ENCODE data around the gene TKTL1. TPM values are rescaled to one million over a fixed set of nuclear protein-coding genes. Genes with fewer than 3 reads are reported as not detected.
A peak's percentile ranks its signal among the peaks of the same experiment; 100 is the strongest.

TKTL1 gene
- total RNA-seq, 2 donors from 2014 or later, result 1.1 to 4.0 TPM

DNA sequence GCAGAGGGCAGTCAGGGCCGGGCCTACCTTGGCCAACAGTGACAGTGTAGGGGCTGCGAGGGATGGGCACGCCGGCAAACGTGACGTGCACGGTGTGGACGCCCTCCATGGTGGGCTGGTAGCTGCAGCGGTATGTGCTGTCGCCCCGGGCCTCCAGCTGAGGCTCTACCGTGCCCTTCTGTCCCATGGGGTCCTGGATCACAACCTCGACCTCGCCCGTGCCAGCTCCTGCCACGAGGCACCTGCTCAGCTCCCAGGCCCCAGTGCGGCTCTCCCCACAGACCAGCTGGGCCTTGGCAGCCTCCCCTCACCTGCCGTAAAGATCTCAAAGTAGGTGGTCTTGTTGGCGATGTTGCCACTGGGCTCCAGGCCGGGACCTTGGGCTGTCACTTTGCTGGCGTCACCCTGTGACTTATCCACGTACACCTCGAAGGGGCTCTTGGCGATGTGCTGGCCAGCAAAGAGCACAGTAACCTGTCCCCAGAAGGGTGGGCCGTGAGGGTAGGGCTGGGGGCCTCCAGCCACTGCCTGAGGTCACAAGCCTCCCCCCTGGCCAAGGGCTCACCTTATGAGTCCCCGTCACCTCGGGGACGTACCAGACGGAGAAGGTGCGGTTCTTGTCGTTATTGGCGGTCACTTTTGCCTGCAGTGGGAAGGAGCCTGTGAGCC, 70.5 kb downstream of the TKTL1 start:
- peaks cover 89% of the 10 kb centered on the region for H3K36me3 ChIP-seq
- H3K4me3 ChIP-seq, result no peak overlapping the region
- peaks cover 0 to 27% of the 10 kb centered on the region in 2 donors for H3K4me1 ChIP-seq

DNA sequence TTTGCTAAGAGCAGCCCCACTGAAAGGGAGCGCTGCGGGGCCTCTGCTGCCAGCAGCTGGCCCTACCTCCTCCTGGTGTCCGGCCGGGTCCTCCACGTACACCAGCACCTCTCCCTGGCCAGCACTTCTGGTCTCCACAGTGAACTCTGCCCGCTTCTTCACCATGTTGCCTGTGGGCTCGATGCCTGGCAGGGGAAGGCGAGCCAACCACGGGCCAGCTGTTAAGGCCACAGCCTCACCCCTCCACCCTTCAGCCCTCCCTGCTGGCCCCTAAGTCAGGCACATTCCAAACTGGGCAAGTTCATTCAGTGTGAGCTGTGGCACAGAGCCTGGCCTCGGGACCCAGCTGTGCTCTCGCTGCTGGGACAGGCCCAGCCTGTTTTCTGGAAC, 71.1 kb downstream of the TKTL1 start:
- no peak for DNase-seq (ENCODE audit: low spot score)

More for the DNA sequence above, 70.5 kb downstream of the TKTL1 start:
- Histone ChIP-seq H3K27me3 (no peaks in the 10 kb centered on the region), H3K9me3 (no peaks in the 10 kb centered on the region), H3K27ac (peak overlapping the region; percentile 84 to 96)
- no peak for DNase-seq (ENCODE audit: low spot score)
- TF ChIP-seq, protein P1, sequence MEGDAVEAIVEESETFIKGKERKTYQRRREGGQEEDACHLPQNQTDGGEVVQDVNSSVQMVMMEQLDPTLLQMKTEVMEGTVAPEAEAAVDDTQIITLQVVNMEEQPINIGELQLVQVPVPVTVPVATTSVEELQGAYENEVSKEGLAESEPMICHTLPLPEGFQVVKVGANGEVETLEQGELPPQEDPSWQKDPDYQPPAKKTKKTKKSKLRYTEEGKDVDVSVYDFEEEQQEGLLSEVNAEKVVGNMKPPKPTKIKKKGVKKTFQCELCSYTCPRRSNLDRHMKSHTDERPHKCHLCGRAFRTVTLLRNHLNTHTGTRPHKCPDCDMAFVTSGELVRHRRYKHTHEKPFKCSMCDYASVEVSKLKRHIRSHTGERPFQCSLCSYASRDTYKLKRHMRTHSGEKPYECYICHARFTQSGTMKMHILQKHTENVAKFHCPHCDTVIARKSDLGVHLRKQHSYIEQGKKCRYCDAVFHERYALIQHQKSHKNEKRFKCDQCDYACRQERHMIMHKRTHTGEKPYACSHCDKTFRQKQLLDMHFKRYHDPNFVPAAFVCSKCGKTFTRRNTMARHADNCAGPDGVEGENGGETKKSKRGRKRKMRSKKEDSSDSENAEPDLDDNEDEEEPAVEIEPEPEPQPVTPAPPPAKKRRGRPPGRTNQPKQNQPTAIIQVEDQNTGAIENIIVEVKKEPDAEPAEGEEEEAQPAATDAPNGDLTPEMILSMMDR (IDR thresholded peaks at IDR 0.05), result no peak

DNA sequence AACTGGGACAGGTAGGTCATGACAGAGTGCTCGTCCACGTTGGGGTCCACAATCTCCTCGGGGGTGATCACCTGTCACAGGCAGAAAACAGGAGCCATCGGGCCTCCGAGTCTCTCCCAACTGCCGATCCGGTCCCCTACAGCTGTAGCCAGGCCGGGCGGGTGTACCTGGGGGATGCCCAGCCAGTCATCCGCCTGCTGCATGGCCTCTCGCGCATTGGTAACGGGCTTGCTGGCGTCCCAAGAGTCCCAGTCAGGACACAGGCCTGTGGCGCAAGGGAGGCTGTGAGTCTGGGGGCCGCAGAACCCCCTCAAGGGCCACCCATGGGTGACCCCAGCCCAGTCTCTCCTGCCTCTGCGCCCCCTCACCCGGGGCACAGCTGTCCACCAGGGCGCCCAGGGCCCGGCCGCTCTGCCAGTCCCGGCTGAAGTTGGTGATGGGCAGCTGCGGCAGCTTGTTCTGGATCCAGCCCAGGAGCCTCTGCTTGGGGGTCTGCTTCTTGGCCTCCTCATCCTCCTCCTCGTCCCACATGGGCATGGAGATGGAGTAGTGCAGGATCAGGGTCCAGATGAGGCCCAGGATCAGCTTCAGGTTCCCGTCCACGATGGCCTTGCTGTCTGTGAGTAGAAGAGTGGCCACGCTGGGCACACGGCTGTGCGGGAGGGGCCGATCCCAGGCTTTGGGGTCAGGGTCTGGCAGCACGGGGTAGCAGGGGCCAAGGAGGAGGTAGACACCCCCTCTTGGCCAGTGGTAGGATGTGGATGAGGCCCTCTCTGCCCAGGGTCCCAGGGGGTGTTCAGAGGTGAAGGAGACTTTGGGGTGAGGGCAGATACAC, 72.1 kb downstream of the TKTL1 start:
- Histone ChIP-seq H3K36me3 (peaks cover 73% of the 10 kb centered on the region), H3K27ac (peak overlapping the region; percentile 84 to 96), H3K9me3 (no peaks in the 10 kb centered on the region), H3K27me3 (no peaks in the 10 kb centered on the region), H3K4me3 (peak overlapping the region; percentile 50 to 74), H3K4me1 (peaks cover 0 to 36% of the 10 kb centered on the region in 2 donors)
- DNase-seq (ENCODE audit: low spot score), result no peak
- TF ChIP-seq, protein P1 (IDR thresholded peaks at IDR 0.05), result no peak

More for the DNA sequence above, 71.1 kb downstream of the TKTL1 start:
- Histone ChIP-seq H3K4me1 (peaks cover 0 to 27% of the 10 kb centered on the region in 2 donors), H3K36me3 (peaks cover 83% of the 10 kb centered on the region), H3K9me3 (no peaks in the 10 kb centered on the region), H3K4me3 (no peak overlapping the region), H3K27ac (peak overlapping the region; percentile 84 to 96), H3K27me3 (no peaks in the 10 kb centered on the region)
- TF ChIP-seq, protein P1 (IDR thresholded peaks at IDR 0.05), result no peak

DNA sequence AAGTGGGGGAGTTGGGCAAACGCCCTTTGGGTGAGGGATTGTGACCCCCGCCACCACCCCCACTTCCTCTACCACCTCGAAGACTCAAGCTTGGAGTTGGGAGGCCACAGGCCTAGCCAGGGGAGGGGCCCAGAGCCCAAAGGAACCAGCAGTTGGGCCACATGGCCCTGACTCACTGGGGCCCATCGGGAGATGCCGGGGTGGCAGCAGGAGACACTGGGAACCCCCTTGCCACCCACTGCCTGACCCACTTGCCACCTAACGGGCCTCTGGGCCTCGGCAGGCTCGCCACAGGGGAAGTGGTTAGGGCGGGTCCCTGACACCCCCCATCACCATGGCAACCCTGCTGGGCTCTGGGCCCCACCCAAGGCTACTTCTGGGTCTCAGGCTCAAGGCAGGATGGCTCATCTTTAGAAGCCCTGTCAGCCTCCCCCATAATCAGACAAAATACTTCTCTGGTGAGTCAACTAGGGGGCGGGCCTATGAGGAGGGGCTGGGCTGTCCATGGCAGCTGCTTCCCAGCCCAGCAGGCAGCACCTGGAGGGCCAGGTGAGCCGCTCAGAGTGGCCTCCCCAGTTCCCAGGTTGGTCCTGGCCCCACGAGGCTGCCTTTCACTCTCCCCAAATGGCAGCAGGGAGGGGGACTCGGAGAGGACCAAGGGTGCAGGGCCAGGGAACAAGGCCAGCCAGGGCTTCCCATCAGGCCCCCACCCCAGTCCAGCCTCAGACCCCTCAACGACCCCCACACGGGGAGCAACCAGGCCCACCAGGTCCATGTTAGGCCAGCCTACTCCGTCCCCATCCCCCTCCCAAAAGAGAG, 73.2 kb downstream of the TKTL1 start:
- Histone ChIP-seq H3K36me3 (peaks cover 63% of the 10 kb centered on the region), H3K4me1 (peaks cover 0 to 48% of the 10 kb centered on the region in 2 donors)
- DNase-seq (ENCODE audit: low spot score), result peak; percentile 93

More for the DNA sequence above, 73.2 kb downstream of the TKTL1 start:
- Histone ChIP-seq H3K27ac (peak overlapping the region; percentile 84 to 96), H3K4me3 (peak overlapping the region; percentile 50 to 74), H3K27me3 (no peaks in the 10 kb centered on the region), H3K9me3 (no peaks in the 10 kb centered on the region)
- TF ChIP-seq, protein P1 (IDR thresholded peaks at IDR 0.05), result no peak
